Endothelial cell of umbilical vein (primary cell): ENCODE results near the gene ACTR3. TPM values are rescaled to one million over a fixed set of nuclear protein-coding genes. Genes with fewer than 3 reads are reported as not detected.
A peak's percentile ranks its signal among the peaks of the same experiment; 100 is the strongest.

ENCODE experiments used
- BruUV-seq: library from RNA; stranded (reverse); fragments of 400-500 nt; replicated peaks from 2 replicates; lab custom pipeline; 2021; lab: Mats Ljungman, UMichigan
- CTCF ChIA-PET: fragments of 300-600, 350-600 bp; sonication (Branson Sonifier 250); formaldehyde crosslinking; loops from one replicate; lab custom pipeline; 2021; ENCODE audit warnings: antibody characterized with exemption, inconsistent platforms; lab: Charles Lee
- POLR2A ChIA-PET: fragments of 300-600, 350-600 bp; sonication (Branson Sonifier 250); formaldehyde crosslinking; loops from one replicate; lab custom pipeline; 2021; ENCODE audit warnings: antibody characterized with exemption, inconsistent platforms; lab: Charles Lee
- DNase-seq: peaks from one replicate; pipeline ENCODE4 v3.0.0-alpha.2; 2011; ENCODE audit warnings: low read depth, low spot score
- FAIRE-seq: peaks from 2 replicates; lab custom pipeline; 2011; peaks lifted over from hg19 to GRCh38; lab: Jason Lieb, UNC
- H2AFZ ChIP-seq: 2 replicates; pipeline ENCODE4 v1.6.0; 2012; ENCODE audit warnings: low read depth, low read length, control low read depth, inconsistent platforms
- H3K27ac ChIP-seq: 2 replicates; pipeline ENCODE4 v1.5.1; 2011; ENCODE audit warnings: low read depth, mild to moderate bottlenecking, control low read depth, low read length, moderate library complexity; ENCODE audit not compliant: insufficient read depth
- H3K27me3 ChIP-seq, 2 experiments: 2 replicates each; pipeline versions ENCODE4 v1.6.0 to v1.6.1; 2011; ENCODE audit warnings: low read length in 2 of 2, mixed read lengths in 1 of 2; ENCODE audit not compliant: control insufficient read depth in 2 of 2, insufficient read depth in 2 of 2
- H3K36me3 ChIP-seq, 2 experiments: 2 replicates in 1 of 2; 3 replicates in 1 of 2; pipeline ENCODE4 v1.5.1; 2011; ENCODE audit warnings: low read length in 2 of 2, mild to moderate bottlenecking in 1 of 2, moderate library complexity in 1 of 2; ENCODE audit not compliant: control insufficient read depth in 2 of 2, insufficient read depth in 2 of 2; ENCODE audit errors: extremely low read depth in 1 of 2
- H3K4me1 ChIP-seq: 3 replicates; pipeline ENCODE4 v1.5.1; 2011; ENCODE audit warnings: mild to moderate bottlenecking, low read length; ENCODE audit not compliant: control insufficient read depth, insufficient read depth; ENCODE audit errors: extremely low read depth
- H3K4me2 ChIP-seq: 2 replicates; pipeline ENCODE4 v1.6.1; 2011; ENCODE audit warnings: low read length, control low read depth, mixed read lengths; ENCODE audit not compliant: insufficient read depth
- H3K4me3 ChIP-seq, 3 experiments: fragments of 200-600 bp in 1 of 3; sonication (generic), shearing (Covaris generic) in 1 of 3; replicated peaks in 1 of 3; 2 replicates each; pipeline ENCODE4 v1.5.1; 2011 to 2016; ENCODE audit warnings: control low read depth in 3 of 3, low read length in 3 of 3, mild to moderate bottlenecking in 2 of 3, inconsistent platforms in 1 of 3, low read depth in 1 of 3, moderate library complexity in 1 of 3; ENCODE audit not compliant: insufficient read depth in 1 of 3
- H3K79me2 ChIP-seq: 2 replicates; pipeline ENCODE4 v1.6.0; 2012; ENCODE audit warnings: low read length, inconsistent platforms; ENCODE audit not compliant: control insufficient read depth, insufficient read depth
- H3K9ac ChIP-seq: replicated peaks from 2 replicates; pipeline ENCODE3; 2011; ENCODE audit warnings: low read length, control low read depth; ENCODE audit not compliant: insufficient read depth; ENCODE audit errors: extremely low read depth
- H3K9me1 ChIP-seq: replicated peaks from 3 replicates; pipeline ENCODE4 v1.6.0; 2011; ENCODE audit warnings: mild to moderate bottlenecking, low read length; ENCODE audit not compliant: control insufficient read depth, insufficient read depth; ENCODE audit errors: extremely low read depth
- H3K9me3 ChIP-seq: replicated peaks from 2 replicates; pipeline ENCODE4 v1.5.1; 2012; ENCODE audit warnings: low read length, inconsistent platforms; ENCODE audit not compliant: control insufficient read depth, insufficient read depth
- H4K20me1 ChIP-seq: replicated peaks from 2 replicates; pipeline ENCODE3; 2011; ENCODE audit warnings: mild to moderate bottlenecking, low read length; ENCODE audit not compliant: control insufficient read depth, insufficient read depth; ENCODE audit errors: extremely low read depth
- FOS ChIP-seq: IDR thresholded peaks from 2 replicates; pipeline ENCODE4 v1.6.1; 2011; ENCODE audit warnings: mild to moderate bottlenecking, low read length, moderate library complexity, borderline replicate concordance; ENCODE audit not compliant: insufficient read depth
- MYC ChIP-seq: IDR thresholded peaks from one replicate; pipeline ENCODE4 v1.6.1; 2011; ENCODE audit warnings: mild to moderate bottlenecking, low read depth, low read length
- POLR2A ChIP-seq: IDR thresholded peaks from 2 replicates; pipeline ENCODE4 v1.6.1; 2012; ENCODE audit warnings: low read depth, mild to moderate bottlenecking, control low read depth, low read length
- dilution Hi-C: fragments of 300-500 bp; cut with MboI; formaldehyde crosslinking; loops from one replicate; pipeline ENCODE4 v1.15.0; 2019; ENCODE audit warnings: low sequenced_read_pairs; ENCODE audit not compliant: extremely low pct_ligation_motif_present
- intact Hi-C: fragments of 100-400 bp; cut with micrococcal nuclease; formaldehyde crosslinking; loops from one replicate; pipeline ENCODE4 v1.10.0; 2022
- polyA plus RNA-seq, 4 experiments: library from polyadenylated mRNA; depleted of rRNA in 3 of 4; stranded (reverse) in 3 of 4; unstranded in 1 of 4; fragments of >200 nt; gene quantifications; 2 replicates each; pipeline versions ENCODE4 v1.2.1 to v1.2.3, GENCODE V29; 2011 to 2012; ENCODE audit warnings: missing spikeins in 1 of 4
- total RNA-seq: library from RNA; stranded (reverse); gene quantifications from 2 replicates; pipeline ENCODE4 v1.2.3, GENCODE V29; 2021

The ACTR3 gene
- total and polyA plus RNA-seq, 2 donors (not counting 3 experiments of a cell fraction or from before 2014, with no cell fraction given), result 120 to 401 TPM

DNA sequence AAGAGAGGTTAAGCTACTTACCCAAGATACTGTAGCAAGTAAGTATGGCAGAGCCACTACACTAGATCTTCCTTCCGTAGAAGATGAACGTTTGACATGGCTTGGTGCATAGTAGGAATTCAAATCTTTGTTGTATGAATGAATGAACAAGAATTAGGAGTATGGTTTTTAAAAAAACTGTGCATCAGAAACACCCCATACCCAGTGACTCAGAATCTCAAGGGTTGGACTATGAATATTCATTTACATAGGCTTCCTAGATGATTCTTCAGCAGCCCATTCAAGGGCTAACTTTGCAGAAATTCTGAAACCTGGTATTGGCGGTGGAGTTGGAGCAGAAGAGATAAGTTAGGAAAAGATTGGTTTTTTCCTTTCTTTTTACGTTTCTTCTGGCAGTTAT is 5.4 kb downstream of the ACTR3 start:
- BruUV-seq, result no TSS peak
- H3K27me3 ChIP-seq, result no peaks in the 10 kb centered on the region
- no peak overlapping the region for H3K4me3 ChIP-seq
- no peaks in the 10 kb centered on the region for H3K9me3 ChIP-seq
- intact Hi-C loops (no loop called here), dilution Hi-C loops (no loop called here)
- no peak for FAIRE-seq
- CTCF ChIA-PET, result interaction anchor here (1.9 to 2.0 kb wide), 2 partner anchors 42 to 139 kb away, joined by 6 to 7 read pairs; partner anchors contain the start of gene SLC35F5
- DNase-seq, result no peak
- H4K20me1 ChIP-seq, result peaks cover 34% of the 10 kb centered on the region
- POLR2A ChIA-PET, result no interaction called here
- no peak overlapping the region for H3K4me2 ChIP-seq
- peaks cover 100% of the 10 kb centered on the region for H3K79me2 ChIP-seq
- H2AFZ ChIP-seq, result no peak overlapping the region
- H3K27ac ChIP-seq, result no peak overlapping the region
- peaks cover 0 to 2% of the 10 kb centered on the region in 2 experiments for H3K36me3 ChIP-seq
- H3K4me1 ChIP-seq, result peaks cover 75% of the 10 kb centered on the region
- H3K9me1 ChIP-seq, result peaks cover 7% of the 10 kb centered on the region
- TF ChIP-seq POLR2A, result no peak
- TF ChIP-seq FOS, result no peak
- H3K9ac ChIP-seq, result no peak overlapping the region

DNA sequence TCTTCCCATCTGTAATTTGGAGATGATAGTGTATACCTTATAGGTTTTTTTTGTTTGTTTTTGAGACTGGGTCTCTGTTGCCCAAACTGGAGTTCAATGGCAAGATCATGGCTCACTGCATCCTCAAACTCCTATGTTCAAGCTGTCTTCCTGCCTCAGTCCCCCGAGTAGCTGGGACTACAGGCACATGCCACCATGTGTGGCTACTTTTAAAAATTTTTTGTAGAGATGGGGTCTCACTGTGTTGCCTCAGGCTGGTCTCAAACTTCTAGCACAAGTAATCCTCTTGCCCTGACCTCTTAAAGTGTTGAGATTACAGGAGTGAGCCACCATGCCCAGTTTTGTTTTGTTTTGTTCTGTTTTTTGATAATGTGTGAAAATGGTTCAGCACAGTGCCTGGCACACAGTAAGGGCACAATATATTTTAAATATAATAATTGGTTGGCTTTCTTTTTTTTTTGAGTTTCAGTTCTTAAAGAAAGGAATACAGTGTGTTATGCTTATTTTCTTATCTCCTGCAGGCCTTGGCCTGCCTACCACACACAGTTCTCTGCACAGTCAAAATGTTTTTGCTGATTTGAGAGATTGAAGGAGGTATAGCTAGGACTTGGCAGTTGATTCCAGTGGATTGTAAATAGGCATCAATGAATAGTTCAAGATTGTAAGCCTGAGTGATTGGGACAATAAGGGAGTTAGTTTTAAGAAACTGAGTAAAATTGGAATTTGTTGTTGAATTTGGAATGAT is 6.1 kb downstream of the ACTR3 start:
- H3K27ac ChIP-seq, result no peak overlapping the region
- no TSS peak for BruUV-seq

More for the DNA sequence above, 6.1 kb downstream of the ACTR3 start:
- peaks cover 75% of the 10 kb centered on the region for H3K4me1 ChIP-seq
- no peak for DNase-seq
- ChIA-PET CTCF (interaction anchor here (1.0 to 1.6 kb wide), 3 partner anchors 11 to 139 kb away, joined by 3 to 5 read pairs (median 3); partner anchors contain the start of gene SLC35F5), POLR2A (no interaction called here)
- H3K4me2 ChIP-seq, result peak overlapping the region; percentile 25
- TF ChIP-seq MYC, result no peak
- H4K20me1 ChIP-seq, result peaks cover 37% of the 10 kb centered on the region
- peaks cover 0 to 2% of the 10 kb centered on the region in 2 experiments for H3K36me3 ChIP-seq
- FAIRE-seq, result no peak
- H2AFZ ChIP-seq, result no peak overlapping the region
- no peak overlapping the region for H3K4me3 ChIP-seq
- no peaks in the 10 kb centered on the region for H3K27me3 ChIP-seq
- no peaks in the 10 kb centered on the region for H3K9me3 ChIP-seq
- peaks cover 100% of the 10 kb centered on the region for H3K79me2 ChIP-seq
- peaks cover 7% of the 10 kb centered on the region for H3K9me1 ChIP-seq
- intact Hi-C loops (no loop called here), dilution Hi-C loops (no loop called here)
- H3K9ac ChIP-seq, result no peak overlapping the region
